HUES6 (cell line): ENCODE results near the gene KCNJ14.

Experiments
- H3K27ac ChIP-seq: 2 replicates; pipeline ENCODE4 v1.7.0; 2013; ENCODE audit warnings: low read depth, mild to moderate bottlenecking, low read length, inconsistent platforms
- H3K27me3 ChIP-seq: 2 replicates; pipeline ENCODE4 v1.6.1; 2013; ENCODE audit warnings: low read length; ENCODE audit not compliant: control insufficient read depth, insufficient read depth
- H3K36me3 ChIP-seq: 2 replicates; pipeline ENCODE4 v1.6.1; 2013; ENCODE audit warnings: low read length; ENCODE audit not compliant: control insufficient read depth, insufficient read depth
- H3K4me1 ChIP-seq: 2 replicates; pipeline ENCODE4 v1.6.1; 2013; ENCODE audit warnings: low read length; ENCODE audit not compliant: control insufficient read depth, insufficient read depth
- H3K4me3 ChIP-seq: 2 replicates; pipeline ENCODE4 v1.5.1; 2013; ENCODE audit warnings: low read depth, low read length
- H3K9ac ChIP-seq: one replicate; pipeline ENCODE4 v1.6.1; 2013; ENCODE audit warnings: mild to moderate bottlenecking, low read length
- H3K9me3 ChIP-seq: 2 replicates; pipeline ENCODE4 v1.6.1; 2013; ENCODE audit warnings: low read depth, low read length; ENCODE audit not compliant: control insufficient read depth, insufficient read depth

The KCNJ14 gene

DNA sequence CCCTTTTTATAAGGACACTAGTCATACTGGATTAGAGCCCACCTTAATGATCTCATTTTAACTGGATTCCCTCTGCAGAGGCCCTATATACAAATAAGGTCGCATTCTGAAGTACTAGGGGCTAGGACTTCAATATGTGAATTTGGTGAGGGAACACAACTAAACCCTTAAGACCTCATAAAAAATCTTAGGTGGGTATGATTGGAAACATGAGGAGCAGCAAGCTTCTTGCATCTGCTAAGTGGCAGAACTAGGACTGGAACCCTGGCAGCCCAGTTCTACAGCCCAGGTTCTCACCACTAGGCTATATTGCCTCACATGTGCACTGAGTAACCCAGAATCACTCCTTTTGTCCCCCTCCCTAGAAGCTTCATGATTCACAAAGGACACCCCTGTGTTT is 26.7 kb upstream of the KCNJ14 start:
- no peak overlapping the region for H3K9ac ChIP-seq
- no peaks in the 10 kb centered on the region for H3K9me3 ChIP-seq
- no peaks in the 10 kb centered on the region for H3K27me3 ChIP-seq
- H3K4me1 ChIP-seq: peaks cover 6% of the 10 kb centered on the region; the same call in 1 of the 2 replicates
- H3K36me3 ChIP-seq: peaks cover 24% of the 10 kb centered on the region
- no peak overlapping the region for H3K4me3 ChIP-seq
- no peak overlapping the region for H3K27ac ChIP-seq

DNA sequence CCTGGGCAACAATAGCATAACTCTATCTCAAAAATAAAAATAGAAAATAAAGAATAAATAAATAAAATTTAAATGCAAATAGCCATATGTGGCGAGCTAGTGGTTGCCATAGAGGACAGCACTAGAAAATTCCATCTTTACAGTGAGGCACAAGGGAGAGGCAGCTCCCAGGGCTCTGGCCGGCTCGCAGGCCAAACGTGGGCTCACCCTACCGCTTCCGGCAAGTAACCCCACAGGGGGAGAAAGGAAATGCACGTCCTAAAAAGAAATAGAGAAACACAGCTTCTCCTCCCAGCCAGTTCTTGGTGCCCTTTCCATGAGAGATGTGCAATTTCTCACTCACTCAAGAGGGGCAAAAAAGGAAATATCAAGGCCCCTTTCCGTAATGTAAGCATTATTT is 22.0 kb upstream of the KCNJ14 start:
- Histone ChIP-seq H3K36me3 (peaks cover 24% of the 10 kb centered on the region), H3K27ac (no peak overlapping the region), H3K27me3 (no peaks in the 10 kb centered on the region), H3K4me1 (0 out of 2 replicates have a peak, but pooled peaks cover 8% of the 10 kb centered on the region), H3K9ac (no peak overlapping the region), H3K4me3 (no peak overlapping the region), H3K9me3 (no peaks in the 10 kb centered on the region)

DNA sequence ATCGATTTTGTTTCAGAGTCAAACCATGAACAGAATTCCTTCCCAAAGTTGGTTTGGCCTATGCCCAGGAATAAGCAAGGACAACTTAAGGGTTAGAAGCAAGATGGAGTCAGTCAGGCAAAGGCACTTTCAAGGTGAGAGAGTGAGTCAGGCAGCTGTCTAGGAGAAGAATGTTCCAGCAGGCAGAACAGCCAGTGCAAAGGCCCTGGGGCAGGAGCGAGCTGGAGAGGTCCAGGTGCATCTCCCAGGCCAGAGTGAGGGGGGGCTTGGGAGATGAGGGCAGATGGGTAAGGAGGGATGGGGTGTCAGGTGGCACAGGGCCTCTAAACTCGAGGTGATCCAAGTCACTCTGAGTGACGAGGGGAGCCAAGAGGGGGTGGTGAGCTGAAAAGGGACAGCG is 18.8 kb upstream of the KCNJ14 start:
- H3K27ac ChIP-seq: no peak overlapping the region
- no peaks in the 10 kb centered on the region for H3K9me3 ChIP-seq
- peaks cover 17% of the 10 kb centered on the region for H3K36me3 ChIP-seq

DNA sequence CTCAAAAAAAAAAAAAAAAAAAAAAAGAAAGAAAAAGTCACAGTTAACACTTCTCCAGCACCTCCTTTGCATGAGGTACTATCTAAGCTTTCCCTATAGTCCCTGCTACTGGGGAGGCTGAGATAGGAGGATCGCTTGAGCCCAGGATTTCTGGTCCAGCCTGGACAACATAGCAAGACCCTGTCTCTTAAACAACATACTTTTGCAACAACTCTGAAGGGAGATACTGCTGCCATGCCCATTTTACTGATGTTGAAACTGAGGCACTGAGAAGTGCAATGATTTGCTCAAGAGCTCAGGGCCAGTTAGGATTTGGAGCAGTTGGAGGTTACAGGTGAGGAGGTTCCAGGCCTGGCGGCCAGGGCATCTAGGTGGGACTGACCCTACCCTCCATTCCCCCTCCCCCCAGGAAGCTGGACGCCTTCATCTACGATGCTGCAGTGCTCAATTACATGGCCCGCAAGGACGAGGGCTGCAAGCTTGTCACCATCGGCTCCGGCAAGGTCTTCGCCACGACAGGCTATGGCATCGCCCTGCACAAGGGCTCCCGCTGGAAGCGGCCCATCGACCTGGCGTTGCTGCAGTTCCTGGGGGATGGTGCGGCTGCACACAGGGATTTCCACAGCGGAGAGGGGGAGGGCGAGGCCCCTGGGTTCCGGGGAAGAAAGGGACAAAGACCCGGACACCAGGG is 13.9 kb upstream of the KCNJ14 start:
- Histone ChIP-seq H3K4me3 (no peak overlapping the region), H3K4me1 (peaks cover 15% of the 10 kb centered on the region), H3K27me3 (peaks cover 19% of the 10 kb centered on the region; the same call in 1 of the 2 replicates), H3K9me3 (no peaks in the 10 kb centered on the region), H3K9ac (no peak overlapping the region), H3K27ac (no peak overlapping the region), H3K36me3 (peaks cover 16% of the 10 kb centered on the region; the same call in 1 of the 2 replicates)

More for the DNA sequence above, 18.8 kb upstream of the KCNJ14 start:
- H3K27me3 ChIP-seq: no peaks in the 10 kb centered on the region; the same call in 1 of the 2 replicates
- 0 out of 2 replicates have a peak, but pooled peaks cover 8% of the 10 kb centered on the region for H3K4me1 ChIP-seq
- H3K4me3 ChIP-seq: no peak overlapping the region
- no peak overlapping the region for H3K9ac ChIP-seq

DNA sequence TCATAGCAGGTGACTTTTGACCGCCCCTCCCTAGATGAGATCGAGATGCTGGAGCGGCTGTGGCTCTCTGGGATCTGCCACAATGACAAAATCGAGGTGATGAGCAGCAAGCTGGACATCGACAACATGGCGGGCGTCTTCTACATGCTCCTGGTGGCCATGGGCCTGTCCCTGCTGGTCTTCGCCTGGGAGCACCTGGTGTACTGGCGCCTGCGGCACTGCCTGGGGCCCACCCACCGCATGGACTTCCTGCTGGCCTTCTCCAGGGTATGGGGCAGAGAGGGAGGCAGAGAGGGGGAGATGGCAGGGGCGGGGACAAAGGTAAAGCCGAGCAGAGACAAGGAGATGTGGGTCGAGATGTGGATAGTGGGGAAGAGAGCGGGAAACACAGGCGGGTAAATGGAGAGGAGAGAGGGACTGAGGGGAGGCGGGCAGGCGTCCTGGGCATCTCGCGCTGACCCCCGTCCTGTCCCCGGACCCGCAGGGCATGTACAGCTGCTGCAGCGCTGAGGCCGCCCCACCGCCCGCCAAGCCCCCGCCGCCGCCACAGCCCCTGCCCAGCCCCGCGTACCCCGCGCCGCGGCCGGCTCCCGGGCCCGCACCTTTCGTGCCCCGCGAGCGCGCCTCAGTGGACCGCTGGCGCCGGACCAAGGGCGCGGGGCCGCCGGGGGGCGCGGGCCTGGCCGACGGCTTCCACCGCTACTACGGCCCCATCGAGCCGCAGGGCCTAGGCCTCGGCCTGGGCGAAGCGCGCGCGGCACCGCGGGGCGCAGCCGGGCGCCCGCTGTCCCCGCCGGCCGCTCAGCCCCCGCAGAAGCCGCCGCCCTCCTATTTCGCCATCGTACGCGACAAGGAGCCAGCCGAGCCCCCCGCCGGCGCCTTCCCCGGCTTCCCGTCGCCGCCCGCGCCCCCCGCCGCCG is 13.0 kb upstream of the KCNJ14 start:
- Histone ChIP-seq H3K27me3 (peaks cover 19% of the 10 kb centered on the region; the same call in 1 of the 2 replicates), H3K27ac (no peak overlapping the region), H3K4me1 (peaks cover 13% of the 10 kb centered on the region), H3K4me3 (no peak overlapping the region; the same call in 1 of the 2 replicates), H3K9me3 (no peaks in the 10 kb centered on the region), H3K36me3 (peaks cover 21% of the 10 kb centered on the region), H3K9ac (no peak overlapping the region)

DNA sequence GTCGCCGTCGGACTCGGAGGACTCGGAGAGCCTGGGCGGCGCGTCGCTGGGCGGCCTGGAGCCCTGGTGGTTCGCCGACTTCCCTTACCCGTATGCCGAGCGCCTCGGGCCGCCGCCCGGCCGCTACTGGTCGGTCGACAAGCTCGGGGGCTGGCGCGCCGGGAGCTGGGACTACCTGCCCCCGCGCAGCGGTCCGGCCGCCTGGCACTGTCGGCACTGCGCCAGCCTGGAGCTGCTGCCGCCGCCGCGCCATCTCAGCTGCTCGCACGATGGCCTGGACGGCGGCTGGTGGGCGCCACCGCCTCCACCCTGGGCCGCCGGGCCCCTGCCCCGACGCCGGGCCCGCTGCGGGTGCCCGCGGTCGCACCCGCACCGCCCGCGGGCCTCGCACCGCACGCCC is 12.1 kb upstream of the KCNJ14 start:
- Histone ChIP-seq H3K27ac (no peak overlapping the region), H3K36me3 (peaks cover 27% of the 10 kb centered on the region), H3K4me3 (peak overlapping the region; percentile 35; the same call in 1 of the 2 replicates), H3K9me3 (no peaks in the 10 kb centered on the region), H3K9ac (no peak overlapping the region), H3K27me3 (peaks cover 19% of the 10 kb centered on the region; the same call in 1 of the 2 replicates), H3K4me1 (peaks cover 7% of the 10 kb centered on the region)

DNA sequence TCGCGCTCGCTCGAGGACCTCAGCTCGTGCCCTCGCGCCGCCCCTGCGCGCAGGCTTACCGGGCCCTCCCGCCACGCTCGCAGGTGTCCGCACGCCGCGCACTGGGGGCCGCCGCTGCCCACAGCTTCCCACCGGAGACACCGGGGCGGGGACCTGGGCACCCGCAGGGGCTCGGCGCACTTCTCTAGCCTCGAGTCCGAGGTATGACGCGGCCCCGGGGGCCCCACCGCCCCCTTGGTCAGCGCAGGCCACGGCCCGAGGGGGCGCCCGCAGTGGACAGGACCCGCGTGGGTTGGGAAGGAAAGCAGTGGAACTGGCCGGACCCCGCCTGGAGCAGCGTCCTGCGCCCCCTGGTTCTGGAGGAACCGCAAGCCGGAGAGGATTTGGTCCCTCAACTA is 11.6 kb upstream of the KCNJ14 start:
- H3K4me1 ChIP-seq: peaks cover 7% of the 10 kb centered on the region
- H3K36me3 ChIP-seq: peaks cover 32% of the 10 kb centered on the region
- no peak overlapping the region for H3K9ac ChIP-seq
- peak overlapping the region; percentile 85; the same call in 1 of the 2 replicates for H3K4me3 ChIP-seq
- peaks cover 19% of the 10 kb centered on the region; the same call in 1 of the 2 replicates for H3K27me3 ChIP-seq
- no peaks in the 10 kb centered on the region for H3K9me3 ChIP-seq
- H3K27ac ChIP-seq: no peak overlapping the region

DNA sequence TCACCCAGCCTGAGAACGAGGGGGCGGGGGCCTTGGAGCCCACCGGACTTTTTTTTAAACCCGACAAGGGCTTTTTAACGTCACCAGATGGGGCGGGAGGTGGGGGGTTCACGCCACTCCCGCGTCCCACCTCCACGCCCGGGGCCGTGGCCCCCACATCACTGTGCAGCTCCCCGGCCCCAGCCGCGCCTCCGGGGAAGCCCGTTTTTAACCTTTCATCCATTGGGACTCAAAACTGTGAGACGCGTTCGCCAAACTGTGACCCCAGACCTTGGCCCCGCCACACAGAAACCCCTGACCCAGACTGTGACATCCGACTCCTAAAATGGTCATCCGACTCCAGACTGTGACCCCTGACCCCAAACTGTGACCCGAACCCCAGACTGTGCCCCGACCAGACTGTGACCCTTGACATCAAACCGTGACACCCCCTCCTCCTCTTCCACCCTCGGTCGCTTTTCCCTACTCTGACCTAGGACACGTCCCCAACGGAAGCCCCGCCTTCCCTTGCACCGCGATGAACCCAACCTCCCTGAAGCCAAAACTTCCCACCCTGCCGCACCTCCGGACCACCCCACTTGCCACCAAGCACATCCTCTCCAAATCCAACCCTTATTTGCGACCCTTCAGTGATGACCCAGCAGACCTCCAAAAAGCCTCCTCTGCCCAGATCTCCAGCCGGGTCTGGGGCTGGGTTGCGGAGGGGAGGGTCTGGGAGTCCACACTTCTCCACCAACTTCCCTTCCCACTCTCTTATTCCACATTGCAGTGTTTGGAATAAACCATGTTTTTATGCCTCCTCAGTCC is 11.0 kb upstream of the KCNJ14 start:
- Histone ChIP-seq H3K27ac (no peak overlapping the region), H3K27me3 (peaks cover 19% of the 10 kb centered on the region; the same call in 1 of the 2 replicates), H3K4me1 (peaks cover 7% of the 10 kb centered on the region), H3K9me3 (no peaks in the 10 kb centered on the region), H3K36me3 (peaks cover 36% of the 10 kb centered on the region), H3K4me3 (peak overlapping the region; percentile 85; the same call in 1 of the 2 replicates), H3K9ac (no peak overlapping the region)

DNA sequence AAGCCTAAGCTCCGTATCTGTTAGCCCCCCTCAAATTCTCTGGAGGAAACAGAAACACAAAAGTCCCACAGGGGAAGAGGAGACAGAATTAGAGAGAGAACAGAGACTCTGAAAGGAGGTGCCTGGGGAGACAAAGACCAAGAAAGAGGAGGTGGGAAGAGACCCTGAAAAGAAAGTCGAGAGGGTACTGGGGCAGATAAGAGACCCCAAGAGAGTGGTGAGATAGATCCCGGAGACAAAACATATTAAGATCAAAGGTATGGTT is 10.5 kb upstream of the KCNJ14 start:
- Histone ChIP-seq H3K27me3 (peaks cover 19% of the 10 kb centered on the region; the same call in 1 of the 2 replicates), H3K9me3 (no peaks in the 10 kb centered on the region), H3K4me1 (peaks cover 7% of the 10 kb centered on the region), H3K4me3 (peak overlapping the region; percentile 85), H3K27ac (no peak overlapping the region), H3K36me3 (peaks cover 41% of the 10 kb centered on the region), H3K9ac (no peak overlapping the region)

DNA sequence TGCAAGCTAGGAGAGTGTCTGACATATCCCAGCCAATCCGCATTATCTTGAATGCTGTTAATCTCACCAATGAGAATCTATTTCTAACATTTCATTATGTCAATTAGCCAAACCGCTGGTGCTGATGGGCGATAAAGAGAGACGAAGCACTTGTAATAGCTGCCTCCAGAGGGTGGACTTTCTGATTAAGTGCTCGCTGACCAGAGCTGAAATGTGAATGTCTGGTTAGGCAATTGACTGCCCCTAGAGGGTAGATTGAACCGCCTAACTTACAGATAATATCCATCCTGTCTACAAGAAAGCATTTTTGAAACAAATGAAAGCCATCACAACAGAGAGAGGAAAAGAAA is 10.1 kb upstream of the KCNJ14 start:
- Histone ChIP-seq H3K9ac (peak overlapping the region; percentile 94), H3K4me1 (peaks cover 7% of the 10 kb centered on the region), H3K27me3 (peaks cover 19% of the 10 kb centered on the region; the same call in 1 of the 2 replicates), H3K9me3 (no peaks in the 10 kb centered on the region), H3K27ac (no peak overlapping the region), H3K4me3 (peak overlapping the region; percentile 85), H3K36me3 (peaks cover 45% of the 10 kb centered on the region)
